Smooth muscle cell (in vitro differentiated cells): Measurements from ENCODE around the gene SPPL3. TPM values are rescaled to one million over a fixed set of nuclear protein-coding genes. Genes with fewer than 3 reads are reported as not detected.

Experiments
- DNase-seq: peaks from one replicate; lab custom pipeline; 2025; ENCODE audit not compliant: unreplicated experiment; lab: John Stamatoyannopoulos, UW
- H2AFZ ChIP-seq: fragments of 200-600 bp; sonication (generic); 2 replicates; pipeline ENCODE4 v1.6.0; 2016; ENCODE audit warnings: antibody characterized with exemption, low read depth, mild to moderate bottlenecking
- H3F3A ChIP-seq: fragments of 200-600 bp; sonication (generic); 2 replicates; pipeline ENCODE4 v1.6.0; 2017; ENCODE audit warnings: antibody characterized with exemption, low read depth
- H3K27ac ChIP-seq: fragments of 200-600 bp; sonication (generic); 2 replicates; pipeline ENCODE4 v1.5.1; 2016; ENCODE audit warnings: low read depth, mild to moderate bottlenecking
- H3K27me3 ChIP-seq: fragments of 200-600 bp; sonication (generic); 2 replicates; pipeline ENCODE4 v1.6.1; 2016; ENCODE audit warnings: low read depth, mild to moderate bottlenecking
- H3K36me3 ChIP-seq: fragments of 200-600 bp; sonication (generic); 2 replicates; pipeline ENCODE4 v1.5.1; 2016; ENCODE audit warnings: low read depth
- H3K4me1 ChIP-seq: fragments of 200-600 bp; sonication (generic); 2 replicates; pipeline ENCODE4 v1.5.1; 2016; ENCODE audit warnings: low read depth
- H3K4me2 ChIP-seq: fragments of 200-600 bp; sonication (generic); 2 replicates; pipeline ENCODE4 v1.6.0; 2016; ENCODE audit warnings: mild to moderate bottlenecking
- H3K4me3 ChIP-seq: fragments of 200-600 bp; sonication (generic); 2 replicates; pipeline ENCODE4 v1.5.1; 2016; ENCODE audit warnings: mild to moderate bottlenecking
- H3K79me2 ChIP-seq: fragments of 200-600 bp; sonication (generic); 2 replicates; pipeline ENCODE4 v1.6.0; 2016; ENCODE audit warnings: low read depth, mild to moderate bottlenecking
- H3K9ac ChIP-seq: fragments of 200-600 bp; sonication (generic); 2 replicates; pipeline ENCODE4 v1.6.0; 2016; ENCODE audit warnings: low read depth
- H3K9me3 ChIP-seq: fragments of 200-600 bp; sonication (generic); replicated peaks from 2 replicates; pipeline ENCODE4 v1.5.1; 2016; ENCODE audit warnings: low read depth
- H4K20me1 ChIP-seq: fragments of 200-600 bp; sonication (generic); 2 replicates; pipeline ENCODE4 v1.6.0; 2016; ENCODE audit warnings: low read depth
- CTCF ChIP-seq: fragments of 200-600 bp; sonication (generic); IDR thresholded peaks from 2 replicates; pipeline ENCODE4 v1.5.1; 2017; ENCODE audit warnings: borderline replicate concordance, mild to moderate bottlenecking, antibody characterized with exemption; ENCODE audit not compliant: insufficient read depth, poor library complexity, severe bottlenecking
- WGBS: methylation state at CpG from one replicate; pipeline ENCODE4 v1.1.7; 2016; ENCODE audit warnings: low lambda C conversion rate; 5-methylcytosine and 5-hydroxymethylcytosine counted together
- polyA plus RNA-seq: library from polyadenylated mRNA; unstranded; fragments of >200 nt; fragmentation: Nextera tagmentation; extraction: Ambion mirVana; gene quantifications from 2 replicates; pipeline ENCODE4 v1.2.1, GENCODE V29; 2016
- total RNA-seq: library from RNA; depleted of rRNA; stranded (reverse); fragments of >200 nt; gene quantifications from 2 replicates; pipeline ENCODE4 v1.2.3, GENCODE V29; 2014

The SPPL3 gene
- total and polyA plus RNA-seq, 2 experiments from 2014 or later = 22.5 to 27.0 TPM

DNA sequence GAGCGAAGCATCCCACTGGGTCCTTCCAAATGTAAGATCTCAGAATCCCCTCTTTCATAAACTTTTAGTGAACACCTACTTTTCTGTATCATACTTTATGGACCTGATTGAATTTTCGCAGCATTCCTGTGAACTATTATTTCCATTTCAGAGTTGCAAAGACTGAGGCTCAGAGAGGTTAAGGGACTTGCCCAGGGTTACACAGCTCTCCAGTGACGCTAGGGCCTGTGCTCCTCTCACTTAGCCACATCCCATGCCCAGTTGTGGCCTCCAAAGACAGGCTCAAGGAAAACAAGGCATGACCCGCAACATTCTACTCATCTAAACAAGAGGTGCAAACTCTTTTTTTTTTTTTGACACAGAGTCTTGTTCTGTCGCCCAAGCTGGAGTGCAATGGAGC, 25.9 kb upstream of the SPPL3 start:
- no peaks in the 10 kb centered on the region for H3K36me3 ChIP-seq
- H3K4me3 ChIP-seq = no peak overlapping the region
- WGBS = 95% methylated on average over 5 of the region's 5 CpGs
- H3K4me2 ChIP-seq = no peak overlapping the region
- no peak for DNase-seq
- no peaks in the 10 kb centered on the region for H3K4me1 ChIP-seq
- no peak overlapping the region for H2AFZ ChIP-seq
- no peaks in the 10 kb centered on the region for H4K20me1 ChIP-seq
- H3F3A ChIP-seq = no peaks in the 10 kb centered on the region
- no peak for TF ChIP-seq CTCF
- no peak overlapping the region for H3K27ac ChIP-seq
- H3K9me3 ChIP-seq = no peaks in the 10 kb centered on the region
- no peak overlapping the region for H3K9ac ChIP-seq
- H3K27me3 ChIP-seq = no peaks in the 10 kb centered on the region
- no peaks in the 10 kb centered on the region for H3K79me2 ChIP-seq

GRCh38 chr12:120928864-120929652, 24.9 kb upstream of the SPPL3 start:
- TF ChIP-seq CTCF = no peak
- Histone ChIP-seq H3K4me3 (no peak overlapping the region), H3K27ac (peak overlapping the region; percentile 57), H4K20me1 (no peaks in the 10 kb centered on the region), H3F3A (no peaks in the 10 kb centered on the region), H3K4me1 (no peaks in the 10 kb centered on the region), H3K9ac (no peak overlapping the region), H3K27me3 (no peaks in the 10 kb centered on the region), H3K4me2 (peak overlapping the region; percentile 26), H3K9me3 (no peaks in the 10 kb centered on the region), H3K36me3 (no peaks in the 10 kb centered on the region), H2AFZ (no peak overlapping the region), H3K79me2 (no peaks in the 10 kb centered on the region)
- no peak for DNase-seq
- WGBS = 52% methylated on average over 13 of the region's 13 CpGs

GRCh38 chr12:120925740-120926563, 21.8 kb upstream of the SPPL3 start:
- no peak for TF ChIP-seq CTCF
- no peaks in the 10 kb centered on the region for H3K9me3 ChIP-seq
- H3K36me3 ChIP-seq = no peaks in the 10 kb centered on the region
- no peak overlapping the region for H2AFZ ChIP-seq
- peak overlapping the region; percentile 22 for H3K4me2 ChIP-seq
- H3K27ac ChIP-seq = peak overlapping the region; percentile 89
- WGBS = 50% methylated on average over 15 of the region's 15 CpGs
- no peaks in the 10 kb centered on the region for H3F3A ChIP-seq
- H3K4me3 ChIP-seq = no peak overlapping the region
- H3K9ac ChIP-seq = no peak overlapping the region
- no peaks in the 10 kb centered on the region for H4K20me1 ChIP-seq
- H3K27me3 ChIP-seq = no peaks in the 10 kb centered on the region
- DNase-seq = no peak
- H3K79me2 ChIP-seq = no peaks in the 10 kb centered on the region
- H3K4me1 ChIP-seq = no peaks in the 10 kb centered on the region
